Peyer's patch (tissue), 4 donors: Measurements from ENCODE around the gene CHST11.

Source experiments
- CTCF ChIP-seq, 6 experiments: fragments of 450-650 bp in 4 of 6; fragments of 200-600 bp in 2 of 6; sonication (generic) in 1 of 6; IDR thresholded peaks; one replicate each; pipeline ENCODE4 v1.5.1; 2017 to 2019; ENCODE audit warnings: antibody characterized with exemption in 6 of 6, mild to moderate bottlenecking in 3 of 6, moderate library complexity in 1 of 6
- POLR2A ChIP-seq, 2 donors: fragments of 450-650 bp; IDR thresholded peaks; one replicate each; pipeline ENCODE4 v1.5.1; 2017; ENCODE audit warnings: antibody characterized with exemption in 2 of 2, mild to moderate bottlenecking in 2 of 2, moderate library complexity in 2 of 2

GRCh38 chr12:104672096-104672445 is 215.3 kb downstream of the CHST11 start:
- TF ChIP-seq CTCF (IDR thresholded peaks at IDR 0.05) (no peak), POLR2A (IDR thresholded peaks at IDR 0.05) (no peak)
